ENCODE data around the gene HEATR3.
"Not testable (repeated sequence)": the region's sequence is repeated elsewhere in the genome, so short reads cannot be mapped to it uniquely, and the experiment has no call there.

HEATR3 gene

GRCh38 chr16:50114357-50115129, 48.8 kb downstream of the HEATR3 start:
- DNase-seq = no peak

GRCh38 chr16:50120711-50121110, 54.9 kb downstream of the HEATR3 start:
- no peak for DNase-seq

- no peak for DNase-seq
Measured at GRCh38 chr16:50121278-50121677, 55.5 kb downstream of the HEATR3 start.

GRCh38 chr16:50121721-50122445, 56.1 kb downstream of the HEATR3 start:
- no peak for DNase-seq

DNA sequence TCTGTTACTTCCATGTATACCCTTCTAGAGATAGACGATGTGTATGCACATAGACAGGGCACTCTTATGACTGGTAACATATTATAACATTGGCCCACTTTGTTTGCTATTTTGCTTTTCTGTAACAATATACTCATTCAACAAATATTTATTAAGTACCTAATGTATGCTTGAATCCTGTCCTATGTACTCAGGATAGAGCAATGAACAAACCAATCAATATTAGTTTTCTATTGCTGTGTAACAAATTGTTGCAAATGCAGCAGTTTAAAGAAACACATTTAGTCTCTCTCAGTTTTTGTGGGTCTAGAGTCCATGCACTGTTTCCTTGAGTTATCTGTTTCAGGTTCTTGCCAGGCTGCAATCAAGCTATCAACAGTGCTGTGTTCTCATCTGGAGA, 57.6 kb downstream of the HEATR3 start:
- DNase-seq = no peak

GRCh38 chr16:50124769-50125168, 59.0 kb downstream of the HEATR3 start:
- DNase-seq = no peak

DNA sequence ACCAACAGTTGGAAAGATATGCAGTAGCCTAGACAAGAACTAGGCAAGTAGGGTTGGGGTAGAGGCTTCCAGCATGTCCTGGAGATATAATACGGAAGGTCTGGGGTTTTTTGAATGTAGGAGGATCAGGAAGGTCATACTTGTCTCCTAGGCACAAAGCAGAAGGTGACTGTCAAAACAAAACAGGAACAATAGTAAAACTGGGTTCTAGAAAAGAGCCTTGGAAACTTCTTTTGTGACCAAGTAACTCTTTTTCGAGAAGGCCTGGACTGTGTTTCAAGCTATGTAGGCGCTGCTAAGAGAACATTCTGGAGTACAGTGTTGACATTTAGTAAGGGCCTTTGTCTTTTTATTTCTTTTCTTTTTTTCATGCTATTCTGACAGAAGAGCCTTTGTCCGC, 60.4 kb downstream of the HEATR3 start:
- no peak for DNase-seq

GRCh38 chr16:50132571-50132970, 66.8 kb downstream of the HEATR3 start:
- DNase-seq = not testable (repeated sequence)

DNA sequence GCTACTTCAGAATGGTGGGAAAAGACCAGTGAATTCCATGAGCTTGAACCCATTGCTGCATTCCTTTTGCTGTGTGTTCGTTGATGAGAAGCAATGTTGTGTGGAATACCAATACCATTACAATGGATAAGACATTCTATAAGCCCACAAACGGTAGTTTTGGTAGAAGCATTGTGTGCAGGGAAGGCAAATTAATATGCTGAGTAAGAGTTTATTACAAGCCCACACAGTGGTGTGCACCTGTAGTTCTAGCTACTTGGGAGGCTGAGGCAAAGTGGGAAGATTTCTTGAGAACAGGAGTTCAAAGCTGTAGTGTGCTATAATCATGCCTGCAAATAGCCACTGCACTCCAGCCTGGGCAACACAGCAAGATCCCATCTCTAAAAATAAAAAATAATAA, 67.4 kb downstream of the HEATR3 start:
- DNase-seq = no peak

GRCh38 chr16:50136399-50136798, 70.6 kb downstream of the HEATR3 start:
- no peak for DNase-seq

DNA sequence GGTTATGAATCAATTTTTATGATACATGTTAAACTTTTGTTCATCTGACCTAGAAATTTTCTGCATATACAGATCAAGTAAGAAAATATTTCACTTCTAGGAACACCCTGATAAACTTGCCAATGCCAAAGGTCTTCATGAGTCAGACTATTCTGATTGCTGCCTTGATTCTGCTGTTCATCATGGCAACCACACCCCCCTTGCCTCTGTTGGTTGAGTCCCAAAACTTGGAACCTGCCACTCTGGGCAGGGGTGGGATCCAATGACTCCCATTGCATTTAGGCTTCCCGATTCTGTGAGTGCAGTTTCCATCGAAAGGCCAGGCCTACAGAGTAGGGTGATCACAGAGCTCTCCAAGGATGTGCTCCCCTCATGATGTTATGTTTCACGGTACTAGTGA, 71.5 kb downstream of the HEATR3 start:
- DNase-seq = no peak

- DNase-seq = no peak
Measured at GRCh38 chr16:50139580-50139979, 73.8 kb downstream of the HEATR3 start.

- DNase-seq = no peak
Measured at GRCh38 chr16:50144211-50144610, 78.4 kb downstream of the HEATR3 start.

DNA sequence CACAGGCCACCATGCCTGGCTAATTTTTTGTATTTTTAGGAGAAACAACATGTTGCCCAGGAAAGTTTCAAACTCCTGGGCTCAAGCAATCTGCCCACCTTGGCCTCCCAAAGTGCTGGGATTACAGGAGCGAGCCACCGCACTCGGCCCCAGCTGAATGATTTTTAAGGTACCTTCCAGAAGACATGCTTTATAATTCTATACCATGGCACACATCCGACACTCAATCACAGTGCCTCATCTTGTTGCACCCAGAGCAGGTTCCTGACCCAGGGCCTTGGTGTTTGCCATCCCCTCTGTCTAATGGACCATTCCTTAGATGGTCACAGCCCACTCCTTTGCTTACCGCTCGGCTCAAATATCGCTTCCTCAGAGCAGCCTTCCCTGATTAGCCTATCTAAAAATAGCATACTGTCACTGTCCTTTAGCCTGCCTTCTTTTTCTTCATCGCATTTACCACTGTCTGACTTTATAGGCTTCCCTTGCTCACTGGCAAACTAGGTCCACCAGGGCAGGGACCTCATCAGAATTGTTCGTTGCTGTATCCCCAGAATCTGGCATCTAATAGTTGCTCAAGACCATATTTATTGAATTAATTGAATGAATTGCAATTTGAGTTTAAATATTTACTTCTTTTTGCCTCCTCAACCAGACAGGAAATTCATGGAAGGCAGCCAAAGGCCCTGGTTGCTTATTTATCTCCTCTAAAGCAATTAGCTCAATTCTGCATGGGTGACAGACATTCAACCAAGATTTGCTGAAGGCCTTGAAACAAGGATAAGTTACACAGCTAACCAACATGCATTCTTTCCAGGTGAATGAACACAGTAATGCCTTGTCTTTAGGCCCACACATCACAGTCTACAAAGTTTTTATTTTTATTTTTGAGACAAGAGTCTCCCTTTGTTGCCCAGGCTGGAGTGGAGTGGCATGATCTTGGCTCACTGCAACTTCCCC, 81.0 kb downstream of the HEATR3 start:
- DNase-seq = no peak

DNA sequence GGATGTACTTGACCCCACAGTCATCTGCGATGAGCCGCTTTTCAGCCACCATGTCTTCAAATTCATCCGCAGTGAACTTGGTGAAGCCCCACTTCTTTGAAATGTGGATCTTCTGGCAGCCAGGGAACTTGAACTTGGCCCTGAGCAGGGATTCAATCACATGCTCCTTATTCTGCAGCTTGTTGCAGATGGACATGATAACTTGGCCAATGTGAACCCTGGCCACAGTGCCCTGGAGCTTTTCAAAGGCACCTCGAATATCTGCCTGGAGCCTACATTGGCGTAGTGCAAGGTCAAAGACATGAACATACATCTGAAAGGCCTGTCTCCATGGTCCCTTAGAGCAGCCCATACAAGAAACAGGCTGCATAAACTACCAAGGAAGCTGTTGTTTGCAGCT, 85.6 kb downstream of the HEATR3 start:
- DNase-seq = no peak

GRCh38 chr16:50151756-50152155, 86.0 kb downstream of the HEATR3 start:
- DNase-seq = no peak

GRCh38 chr16:50152351-50152806, 86.6 kb downstream of the HEATR3 start:
- peak; percentile 47 for DNase-seq

GRCh38 chr16:50152807-50153595, 87.2 kb downstream of the HEATR3 start, which contains the start of gene TENT4B:
Gene TENT4B (plus strand): TSS chr16:50153306. CDS start chr16:50153622, 316 bp downstream.
- peak; percentile 84 for DNase-seq

DNA sequence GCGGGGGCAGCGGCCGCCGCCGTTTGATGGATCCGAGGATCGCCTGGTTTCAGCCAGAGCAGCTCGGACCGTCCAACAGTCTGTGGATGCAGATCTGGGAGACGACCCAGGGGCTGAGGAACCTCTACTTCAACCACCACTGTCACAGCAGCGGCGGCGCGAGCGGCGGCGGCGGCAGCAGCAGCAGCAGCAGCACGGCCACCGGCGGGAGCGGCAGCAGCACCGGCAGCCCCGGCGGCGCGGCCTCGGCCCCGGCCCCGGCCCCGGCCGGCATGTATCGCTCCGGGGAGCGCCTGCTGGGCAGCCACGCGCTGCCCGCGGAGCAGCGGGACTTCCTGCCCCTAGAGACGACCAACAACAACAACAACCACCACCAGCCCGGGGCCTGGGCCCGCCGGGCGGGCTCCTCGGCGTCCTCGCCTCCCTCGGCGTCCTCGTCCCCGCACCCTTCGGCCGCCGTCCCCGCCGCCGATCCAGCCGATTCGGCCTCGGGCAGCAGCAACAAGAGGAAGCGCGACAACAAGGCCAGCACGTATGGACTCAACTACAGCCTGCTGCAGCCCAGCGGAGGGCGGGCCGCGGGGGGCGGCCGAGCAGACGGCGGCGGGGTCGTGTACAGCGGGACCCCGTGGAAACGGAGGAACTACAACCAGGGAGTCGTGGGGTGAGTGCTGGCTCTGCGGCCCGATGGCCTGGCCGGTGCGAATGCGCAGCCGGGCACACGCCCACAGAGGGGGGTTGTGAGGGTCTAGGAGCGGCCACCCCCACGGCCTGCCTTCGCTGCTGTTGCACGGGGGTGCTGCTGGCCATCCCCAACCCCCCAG, 88.0 kb downstream of the HEATR3 start:
- no peak for DNase-seq

DNA sequence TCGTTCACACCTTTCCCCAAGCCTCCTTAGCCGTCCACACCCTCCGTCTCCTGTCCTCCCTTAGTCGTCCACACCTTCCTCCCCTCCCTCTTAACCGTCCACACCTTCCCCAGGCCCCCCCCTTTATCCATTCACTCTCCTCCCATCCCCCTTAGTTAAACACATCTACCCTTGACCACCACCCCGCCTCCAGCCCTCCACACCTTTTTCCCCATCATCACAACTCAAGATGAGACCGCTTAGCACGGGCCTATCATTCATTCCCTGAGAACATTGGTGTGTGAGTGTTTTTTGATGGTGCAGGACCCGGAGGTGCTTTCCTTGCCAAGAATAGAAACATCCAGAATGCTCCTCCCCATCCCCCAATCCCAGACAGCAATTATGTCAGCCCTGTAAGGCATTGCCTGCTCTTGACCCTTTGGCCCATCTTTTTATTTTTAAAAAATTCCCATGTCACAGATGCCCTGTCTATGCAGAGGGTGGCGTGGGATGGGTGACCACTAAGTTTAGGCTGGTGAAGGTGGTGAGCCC, 88.7 kb downstream of the HEATR3 start:
- no peak for DNase-seq

DNA sequence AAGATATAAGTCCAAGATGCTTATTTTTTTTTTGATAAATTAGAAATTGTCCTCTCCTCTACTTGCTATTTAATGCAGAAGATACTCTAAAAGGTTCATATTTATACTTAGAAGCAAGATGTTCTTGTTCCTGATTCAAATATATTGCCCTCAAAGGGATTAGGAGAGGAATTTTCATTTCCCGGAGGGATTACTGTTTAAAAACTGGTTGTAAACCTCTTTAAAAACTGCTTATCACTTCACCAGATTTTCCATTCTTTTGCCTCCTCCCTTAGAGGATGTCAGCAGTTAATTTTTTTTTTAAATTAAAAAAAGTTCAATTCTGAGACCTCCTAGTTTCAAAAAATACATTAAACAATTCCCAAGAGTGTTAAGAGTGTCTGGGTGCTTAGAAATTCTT, 90.2 kb downstream of the HEATR3 start:
- DNase-seq = no peak
